ENCODE data around the gene METTL24.

- TF ChIP-seq POLR2AphosphoS5 (IDR thresholded peaks at IDR 0.05) (no peak), CTCF (IDR thresholded peaks at IDR 0.05) (no peak), POLR2A (IDR thresholded peaks at IDR 0.05; ENCODE audit: low read depth) (no peak)
These were observed 37.8 kb downstream of the METTL24 start for GRCh38 chr6:110320307-110320706.

All from esophagus muscularis mucosa (tissue), 3 donors.